Gastroesophageal sphincter (tissue), 4 donors: Measurements from ENCODE around the gene GLRX5. TPM values are rescaled to one million over a fixed set of nuclear protein-coding genes. Genes with fewer than 3 reads are reported as not detected.

Experiments used
- ATAC-seq: fragments of 150-250 bp; one replicate; pipeline ENCODE4 v1.9.1; 2016; ENCODE audit warnings: mild to moderate bottlenecking, moderate library complexity
- H3K27ac ChIP-seq, 4 donors: fragments of 200-600 bp; sonication (generic) in 3 of 4; 1 replicate in 3 of 4; 2 replicates in 1 of 4; pipeline ENCODE4 v1.5.1; 2016 to 2019
- H3K27me3 ChIP-seq: fragments of 200-600 bp; sonication (generic); one replicate; pipeline ENCODE4 v1.5.1; 2019
- H3K36me3 ChIP-seq, 2 donors: fragments of 200-600 bp; sonication (generic); one replicate each; pipeline ENCODE4 v1.5.1; 2019; ENCODE audit warnings: control low read depth in 1 of 2
- H3K4me1 ChIP-seq, 3 donors: fragments of 200-600 bp; sonication (generic); 1 replicate in 2 of 3; 2 replicates in 1 of 3; pipeline ENCODE4 v1.5.1; 2016 to 2019; ENCODE audit warnings: control low read depth in 2 of 3
- H3K4me3 ChIP-seq, 2 donors: fragments of 200-600 bp; sonication (generic); one replicate each; pipeline ENCODE4 v1.5.1; 2019; ENCODE audit warnings: mild to moderate bottlenecking in 1 of 2, moderate library complexity in 1 of 2
- H3K9me3 ChIP-seq, 3 donors: fragments of 200-600 bp; sonication (generic); one replicate each; pipeline ENCODE4 v1.5.1; 2017 to 2019; ENCODE audit warnings: control low read depth in 2 of 3
- EP300 ChIP-seq: sonication (generic); formaldehyde crosslinking; IDR thresholded peaks from one replicate; pipeline ENCODE4 v1.6.1; 2017; ENCODE audit warnings: antibody characterized with exemption, mild to moderate bottlenecking
- POLR2A ChIP-seq, 2 donors: fragments of 450-650 bp; IDR thresholded peaks; one replicate each; pipeline ENCODE4 v1.6.1; 2017; ENCODE audit warnings: antibody characterized with exemption in 2 of 2, mild to moderate bottlenecking in 2 of 2, moderate library complexity in 1 of 2
- POLR2AphosphoS5 ChIP-seq: sonication (generic); formaldehyde crosslinking; IDR thresholded peaks from one replicate; pipeline ENCODE4 v1.6.1; 2017; ENCODE audit warnings: antibody characterized with exemption
- WGBS, 2 donors: methylation state at CpG; one replicate each; pipeline ENCODE4 v1.1.5; 2018; ENCODE audit warnings: low coverage in 1 of 2; 5-methylcytosine and 5-hydroxymethylcytosine counted together
- total RNA-seq, 4 donors: library from RNA; depleted of rRNA; stranded (reverse); fragments of >200 nt; gene quantifications; one replicate each; pipeline ENCODE4 v1.1.0, GENCODE V29; 2016
- TF ChIP-seq, protein P1 (sequence below), 4 experiments: fragments of 200-600 bp in 2 of 4; fragments of 450-650 bp in 2 of 4; sonication (generic) in 1 of 4; IDR thresholded peaks; one replicate each; pipeline ENCODE4 v1.5.1; 2017 to 2019; ENCODE audit warnings: antibody characterized with exemption in 4 of 4, mild to moderate bottlenecking in 2 of 4, moderate library complexity in 2 of 4

The GLRX5 gene
- total RNA-seq, 4 donors from 2014 or later: 30.5 to 50.5 (median 33.3) TPM

DNA sequence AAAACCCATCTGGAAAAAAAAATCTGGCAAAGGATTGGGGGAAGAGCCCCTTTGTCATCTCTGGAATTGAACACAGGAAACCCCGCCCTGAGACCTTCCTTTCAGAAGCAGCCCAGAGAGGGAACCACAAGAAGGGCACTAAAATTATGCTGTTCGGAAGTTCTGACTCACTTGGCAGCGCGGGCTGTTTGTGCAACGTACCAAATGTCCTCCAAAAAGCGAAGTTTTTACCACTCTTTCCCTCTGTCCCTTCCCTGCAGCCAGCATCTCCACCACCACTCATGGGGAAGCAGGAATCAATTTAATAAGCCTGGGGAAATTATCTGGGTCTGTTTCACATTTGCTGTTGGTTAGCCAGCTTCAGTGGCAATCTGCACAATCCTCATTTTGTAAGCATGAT lies 15.2 kb upstream of the GLRX5 start:
- WGBS, 2 donors: 37 to 42% methylated on average over 4 to 6 of the region's 6 CpGs
- H3K9me3 ChIP-seq: no peaks in the 10 kb centered on the region
- peak; percentile 60 for ATAC-seq
- peaks cover 30% of the 10 kb centered on the region for H3K27me3 ChIP-seq
- TF ChIP-seq, protein P1, sequence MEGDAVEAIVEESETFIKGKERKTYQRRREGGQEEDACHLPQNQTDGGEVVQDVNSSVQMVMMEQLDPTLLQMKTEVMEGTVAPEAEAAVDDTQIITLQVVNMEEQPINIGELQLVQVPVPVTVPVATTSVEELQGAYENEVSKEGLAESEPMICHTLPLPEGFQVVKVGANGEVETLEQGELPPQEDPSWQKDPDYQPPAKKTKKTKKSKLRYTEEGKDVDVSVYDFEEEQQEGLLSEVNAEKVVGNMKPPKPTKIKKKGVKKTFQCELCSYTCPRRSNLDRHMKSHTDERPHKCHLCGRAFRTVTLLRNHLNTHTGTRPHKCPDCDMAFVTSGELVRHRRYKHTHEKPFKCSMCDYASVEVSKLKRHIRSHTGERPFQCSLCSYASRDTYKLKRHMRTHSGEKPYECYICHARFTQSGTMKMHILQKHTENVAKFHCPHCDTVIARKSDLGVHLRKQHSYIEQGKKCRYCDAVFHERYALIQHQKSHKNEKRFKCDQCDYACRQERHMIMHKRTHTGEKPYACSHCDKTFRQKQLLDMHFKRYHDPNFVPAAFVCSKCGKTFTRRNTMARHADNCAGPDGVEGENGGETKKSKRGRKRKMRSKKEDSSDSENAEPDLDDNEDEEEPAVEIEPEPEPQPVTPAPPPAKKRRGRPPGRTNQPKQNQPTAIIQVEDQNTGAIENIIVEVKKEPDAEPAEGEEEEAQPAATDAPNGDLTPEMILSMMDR (IDR thresholded peaks at IDR 0.05): no peak
- TF ChIP-seq POLR2AphosphoS5: peak; percentile 65
- peak overlapping the region; percentile 37 to 91 (median 84) for H3K27ac ChIP-seq
- no peak overlapping the region for H3K4me3 ChIP-seq
- peaks cover 0 to 11% of the 10 kb centered on the region in 2 donors for H3K36me3 ChIP-seq
- peaks cover 3 to 72% (median 43%) of the 10 kb centered on the region in 3 donors for H3K4me1 ChIP-seq

DNA sequence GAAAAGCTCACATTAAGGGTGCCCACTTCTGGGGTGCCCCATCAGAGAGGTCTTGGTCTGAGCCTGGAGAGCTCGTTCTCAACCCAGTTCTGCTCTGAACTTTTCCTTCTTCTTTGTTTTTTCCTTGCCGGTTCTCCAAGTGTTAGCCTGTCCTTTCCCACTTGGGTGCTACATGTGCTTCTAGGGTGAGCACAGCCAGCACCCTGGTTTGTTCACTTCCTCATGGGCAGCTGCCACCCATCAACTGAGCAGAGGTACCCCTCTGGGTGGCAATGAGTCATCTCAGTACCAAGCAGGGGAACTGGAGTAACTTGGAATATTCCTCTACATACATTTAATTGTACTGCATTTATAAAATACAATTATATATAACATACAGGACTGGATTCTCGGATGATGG lies 14.5 kb upstream of the GLRX5 start:
- 61 to 80% methylated on average over 1 to 3 of the region's 3 CpGs for WGBS, 2 donors
- peaks cover 3 to 65% (median 39%) of the 10 kb centered on the region in 3 donors for H3K4me1 ChIP-seq

DNA sequence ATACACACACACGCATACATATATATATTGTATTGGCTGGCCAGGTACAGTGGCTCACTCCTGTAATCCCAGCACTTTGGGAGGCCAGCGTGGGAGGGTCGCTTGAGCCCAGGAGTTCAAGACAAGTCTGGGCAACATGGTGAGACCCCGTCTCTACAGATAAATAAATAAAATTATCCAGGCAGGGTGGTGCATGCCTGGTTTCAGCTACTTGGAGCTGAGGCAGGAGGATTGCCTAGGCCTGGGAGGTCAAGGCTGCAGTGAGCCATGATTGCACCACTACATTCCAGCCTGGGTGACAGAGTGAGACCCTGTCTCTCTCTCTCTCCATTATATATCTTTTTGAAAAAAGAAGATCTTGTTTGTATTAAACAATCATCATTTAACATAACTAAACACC lies 13.8 kb upstream of the GLRX5 start:
- Histone ChIP-seq H3K27me3 (peaks cover 17% of the 10 kb centered on the region), H3K4me1 (peaks cover 3 to 63% (median 35%) of the 10 kb centered on the region in 3 donors), H3K4me3 (no peak overlapping the region), H3K36me3 (peaks cover 0 to 11% of the 10 kb centered on the region in 2 donors), H3K27ac (no peak overlapping the region), H3K9me3 (no peaks in the 10 kb centered on the region)
- WGBS, 2 donors: 75% methylated on average over 2 of the region's 4 CpGs; no CpG with 5 or more reads in 1 of the 2 donors
- TF ChIP-seq, protein P1 (IDR thresholded peaks at IDR 0.05): no peak
- TF ChIP-seq EP300: no peak
- no peak for TF ChIP-seq POLR2AphosphoS5
- TF ChIP-seq POLR2A (IDR thresholded peaks at IDR 0.05): no peak
- ATAC-seq: no peak

More for the DNA sequence above, 14.5 kb upstream of the GLRX5 start:
- Histone ChIP-seq H3K27ac (peak overlapping the region in 3 of 4 donors; percentile 84 to 91 (median 85)), H3K4me3 (no peak overlapping the region), H3K9me3 (no peaks in the 10 kb centered on the region), H3K36me3 (peaks cover 0 to 11% of the 10 kb centered on the region in 2 donors), H3K27me3 (peaks cover 23% of the 10 kb centered on the region)
- TF ChIP-seq POLR2AphosphoS5: no peak
- no peak for ATAC-seq

DNA sequence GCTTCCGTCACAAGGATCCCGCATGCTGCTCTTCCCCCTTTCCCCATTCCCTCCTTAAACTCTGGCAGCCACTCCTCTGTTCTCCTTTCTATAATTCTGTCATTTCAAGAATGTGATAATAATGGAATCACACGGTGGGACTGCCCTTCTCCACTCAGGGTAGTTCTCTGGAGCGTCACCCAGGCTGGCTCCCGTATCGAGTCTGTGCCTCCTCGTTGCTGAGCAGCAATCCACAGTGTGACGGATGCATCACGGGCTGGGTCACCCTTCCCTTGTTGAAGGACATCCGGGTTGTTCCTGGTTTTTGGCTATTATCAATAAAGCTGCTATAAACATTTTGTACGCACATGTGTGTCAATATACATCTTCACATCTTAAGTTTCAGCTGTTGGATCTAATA lies 12.7 kb upstream of the GLRX5 start:
- 87% methylated on average over 8 to 11 of the region's 11 CpGs for WGBS, 2 donors
- H3K4me1 ChIP-seq: peaks cover 2 to 63% (median 31%) of the 10 kb centered on the region in 3 donors
- TF ChIP-seq, protein P1 (IDR thresholded peaks at IDR 0.05): no peak
- TF ChIP-seq POLR2AphosphoS5: no peak
- no peak for TF ChIP-seq EP300
- TF ChIP-seq POLR2A (IDR thresholded peaks at IDR 0.05): no peak
- ATAC-seq: no peak
- H3K27me3 ChIP-seq: peaks cover 6% of the 10 kb centered on the region
- H3K9me3 ChIP-seq: no peaks in the 10 kb centered on the region
- H3K27ac ChIP-seq: no peak overlapping the region
- peaks cover 0 to 11% of the 10 kb centered on the region in 2 donors for H3K36me3 ChIP-seq
- no peak overlapping the region for H3K4me3 ChIP-seq

DNA sequence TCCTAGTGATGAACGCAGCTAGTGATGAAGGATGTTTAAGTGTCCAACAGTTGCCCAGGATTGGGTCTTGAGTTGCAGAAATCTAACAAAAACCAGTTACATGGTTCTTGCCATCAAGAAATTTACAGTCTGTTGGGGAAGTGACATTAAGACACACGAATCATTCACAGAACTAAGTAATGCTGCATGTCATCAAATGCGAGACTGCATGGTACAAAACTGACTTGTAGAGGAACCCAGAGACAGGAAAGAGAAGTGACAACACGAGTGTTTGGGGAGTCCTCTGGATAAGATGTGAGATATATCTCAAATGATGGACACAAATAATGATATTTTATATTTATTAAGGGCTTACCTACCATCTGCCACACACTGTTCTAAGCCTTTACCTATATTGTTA lies 12.3 kb upstream of the GLRX5 start:
- TF ChIP-seq, protein P1 (IDR thresholded peaks at IDR 0.05): no peak
- TF ChIP-seq POLR2AphosphoS5 (no peak), EP300 (no peak), POLR2A (IDR thresholded peaks at IDR 0.05) (no peak)
- Histone ChIP-seq H3K9me3 (no peaks in the 10 kb centered on the region), H3K4me3 (no peak overlapping the region), H3K36me3 (peaks cover 0 to 11% of the 10 kb centered on the region in 2 donors), H3K27me3 (peaks cover 1% of the 10 kb centered on the region), H3K4me1 (peaks cover 0 to 63% (median 27%) of the 10 kb centered on the region in 3 donors), H3K27ac (no peak overlapping the region)
- WGBS, 2 donors: 69 to 88% methylated on average over 3 to 4 of the region's 4 CpGs
- ATAC-seq: no peak
